ENCODE measurements around the gene C22orf39. TPM values are rescaled to one million over a fixed set of nuclear protein-coding genes. Genes with fewer than 3 reads are reported as not detected.
A peak's percentile ranks its signal among the peaks of the same experiment; 100 is the strongest.

C22orf39 gene
- total RNA-seq, 1 experiment from 2014 or later = 19.3 TPM

- H2AK5ac ChIP-seq (ENCODE audit: insufficient read length, low read length) = no peak overlapping the region
- no peak overlapping the region for H3K4me2 ChIP-seq (ENCODE audit: insufficient read depth, insufficient read length, low read length)
- no peaks in the 10 kb centered on the region for H3K27me3 ChIP-seq (ENCODE audit: insufficient read depth, low read length)
- H2BK20ac ChIP-seq (ENCODE audit: low read depth, low read length, poor library complexity, severe bottlenecking) = no peak overlapping the region
- no peak overlapping the region for H3K14ac ChIP-seq (ENCODE audit: insufficient read depth, low read length)
- no peak overlapping the region for H2BK12ac ChIP-seq (ENCODE audit: insufficient read length, low read depth, low read length)
- H2BK5ac ChIP-seq (ENCODE audit: insufficient read length, low read length) = no peak overlapping the region
- no peaks in the 10 kb centered on the region for H4K20me1 ChIP-seq (ENCODE audit: control insufficient read depth, insufficient read depth, insufficient read length)
- no peak overlapping the region for H4K91ac ChIP-seq (ENCODE audit: insufficient read length, low read depth, low read length)
- H3K9me3 Mint-ChIP-seq = no peaks in the 10 kb centered on the region
- H3K23ac ChIP-seq (ENCODE audit: insufficient read length, low read depth, low read length) = no peak overlapping the region
- no peaks in the 10 kb centered on the region for H3K4me1 Mint-ChIP-seq
- H3K56ac ChIP-seq (ENCODE audit: insufficient read length, low read depth, low read length) = no peak overlapping the region
- H3K27ac ChIP-seq (ENCODE audit: insufficient read length, low read depth, low read length) = no peak overlapping the region
- no peaks in the 10 kb centered on the region for H3K23me2 ChIP-seq (ENCODE audit: insufficient read length, low read depth, low read length, poor library complexity, severe bottlenecking)
- H3K9ac ChIP-seq (ENCODE audit: extremely low read depth, insufficient read length, low read length) = no peak overlapping the region
- no peak overlapping the region for H2BK120ac ChIP-seq (ENCODE audit: low read depth, low read length, poor library complexity, severe bottlenecking)
- no peaks in the 10 kb centered on the region for H3K79me1 ChIP-seq (ENCODE audit: insufficient read depth, low read depth, low read length, poor library complexity, severe bottlenecking)
- no peak for DNase-seq
- TF ChIP-seq CTCF (conservative IDR thresholded peaks at IDR 0.05) = no peak
- no peak overlapping the region for H3T11ph ChIP-seq (ENCODE audit: low read length)
- H2AFZ ChIP-seq (ENCODE audit: low read length) = no peak overlapping the region
- 0 out of 7 replicates have a peak overlapping the region, but pooled peaks of 1 of the 3 experiments have one; percentile 63 for H3K27ac Mint-ChIP-seq
- H3K4ac ChIP-seq (ENCODE audit: low read depth, low read length) = no peak overlapping the region
- H3K36me3 Mint-ChIP-seq (ENCODE audit: insufficient read depth in 1 of 3, low read depth in 3 of 3) = peaks cover 14 to 28% (median 21%) of the 10 kb centered on the region in 3 experiments; a peak in 6 of 7 replicates
- no peaks in the 10 kb centered on the region for H3K9me3 ChIP-seq (ENCODE audit: control insufficient read depth, low read depth, low read length)
- WGBS (ENCODE audit: extremely low coverage, insufficient read length, low lambda C conversion rate) = no CpG with 5 or more reads among the region's 8 CpGs
- H4K8ac ChIP-seq (replicated peaks; ENCODE audit: insufficient read length, low read depth, low read length) = no peak overlapping the region
- H3K27me3 Mint-ChIP-seq (ENCODE audit: low read depth) = peaks cover 5% of the 10 kb centered on the region
- no peak overlapping the region for H3K4me3 Mint-ChIP-seq
- no peak overlapping the region for H3K18ac ChIP-seq (ENCODE audit: insufficient read length, low read depth, low read length)
- H4K5ac ChIP-seq (ENCODE audit: insufficient read length, low read depth, low read length) = no peak overlapping the region
- H3K4me1 ChIP-seq (ENCODE audit: insufficient read depth, low read length) = no peaks in the 10 kb centered on the region
- no peak overlapping the region for H2BK15ac ChIP-seq (ENCODE audit: low read depth, low read length)
- H3K79me2 ChIP-seq (ENCODE audit: insufficient read depth, low read length) = no peaks in the 10 kb centered on the region
Measured at GRCh38 chr22:19440411-19441195, 6.9 kb downstream of the C22orf39 start.

All from H9 (cell line).